Activated CD4-positive, alpha-beta T cell treated with anti-CD3 and anti-CD28 coated beads for 24 hours (primary cell): ENCODE measurements around the gene MUSK.
"Not testable (repeated sequence)": the region's sequence is repeated elsewhere in the genome, so short reads cannot be mapped to it uniquely, and the experiment has no call there.

Source experiments
- DNase-seq, 2 donors: peaks; one replicate each; pipeline ENCODE4 v3.0.0-alpha.2; 2020; ENCODE audit warnings: low read depth in 2 of 2

Gene MUSK

DNA sequence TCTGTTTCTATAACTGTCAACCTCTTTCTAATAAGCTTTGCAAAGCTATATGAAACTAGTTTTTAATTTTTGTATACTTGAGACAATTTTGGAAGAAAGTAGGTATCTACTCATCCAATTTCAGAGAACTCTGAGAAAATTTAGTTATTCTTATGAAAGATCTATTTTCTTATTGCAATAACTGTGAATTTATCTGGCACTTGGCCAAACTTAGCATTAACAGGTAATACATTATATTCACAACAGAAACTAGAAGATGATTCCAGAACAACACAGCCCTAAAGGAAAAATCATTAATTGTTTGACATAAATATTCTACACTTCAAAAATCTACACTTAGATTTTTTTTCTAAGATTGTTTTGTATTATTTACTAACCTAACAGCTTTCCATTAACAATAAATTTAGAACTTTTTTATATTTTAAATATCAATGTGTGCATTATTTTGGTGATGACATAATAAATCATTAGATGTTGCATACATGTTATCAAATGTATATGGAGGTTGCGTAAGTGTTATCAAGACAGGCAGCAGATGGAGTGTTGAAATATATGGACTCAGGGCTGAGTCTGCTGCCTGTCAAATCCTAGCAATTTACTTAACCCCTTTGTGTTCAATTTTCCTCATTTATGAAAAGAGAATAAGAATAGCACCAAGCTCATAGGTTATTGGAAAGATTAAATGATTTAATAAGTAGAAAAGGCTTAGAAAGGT, 141.8 kb downstream of the MUSK start:
- DNase-seq, result no peak

- no peak for DNase-seq
These were observed 144.3 kb downstream of the MUSK start for GRCh38 chr9:110812886-110813285.

GRCh38 chr9:110814159-110814558, 145.6 kb downstream of the MUSK start:
- DNase-seq, result no peak

GRCh38 chr9:110815361-110815760, 146.8 kb downstream of the MUSK start:
- DNase-seq, result no peak

GRCh38 chr9:110820381-110820780, 151.8 kb downstream of the MUSK start:
- no peak for DNase-seq

GRCh38 chr9:110821064-110821463, 152.5 kb downstream of the MUSK start:
- no peak for DNase-seq

- not testable (repeated sequence) for DNase-seq
These were observed 156.5 kb downstream of the MUSK start for GRCh38 chr9:110825129-110825528.

- DNase-seq, result no peak
These were observed 157.4 kb downstream of the MUSK start for GRCh38 chr9:110825950-110826349.

DNA sequence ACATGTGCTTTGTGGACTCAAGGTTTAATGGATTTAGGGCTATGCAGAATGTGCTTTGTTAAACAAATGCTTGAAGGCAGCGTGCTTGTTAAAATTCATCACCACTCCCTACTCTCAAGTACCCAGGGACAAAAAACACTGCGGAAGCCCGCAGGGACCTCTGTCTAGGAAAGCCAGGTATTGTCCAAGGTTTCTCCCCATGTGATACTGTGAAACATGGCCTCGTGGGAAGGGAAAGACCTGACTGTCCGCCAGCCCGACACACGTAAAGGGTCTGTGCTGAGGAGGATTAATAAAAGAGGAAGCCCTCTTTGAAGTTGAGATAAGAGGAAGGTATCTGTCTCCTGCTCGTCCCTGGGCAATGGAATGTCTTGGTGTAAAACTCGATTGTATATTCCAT, 157.8 kb downstream of the MUSK start:
- DNase-seq, result not testable (repeated sequence)

DNA sequence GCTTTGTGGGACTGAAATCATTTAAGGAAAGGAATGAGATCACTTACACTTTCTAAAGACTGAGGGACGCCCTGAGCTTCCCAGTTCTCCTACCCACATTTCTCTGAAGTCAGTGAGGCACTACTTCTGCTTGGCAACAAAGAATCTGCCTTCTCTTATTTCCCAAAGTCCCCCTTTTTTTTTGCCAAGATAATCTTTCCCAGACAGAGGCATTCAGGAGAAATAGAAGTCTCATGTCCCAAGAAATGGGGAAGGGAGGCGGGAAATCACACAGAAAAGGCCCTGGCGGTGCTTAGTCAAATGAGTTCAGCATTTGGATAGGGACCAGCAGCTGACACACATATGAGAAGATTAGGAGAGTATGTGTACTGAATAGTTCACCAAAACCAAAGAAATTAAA, 159.7 kb downstream of the MUSK start:
- no peak for DNase-seq

DNA sequence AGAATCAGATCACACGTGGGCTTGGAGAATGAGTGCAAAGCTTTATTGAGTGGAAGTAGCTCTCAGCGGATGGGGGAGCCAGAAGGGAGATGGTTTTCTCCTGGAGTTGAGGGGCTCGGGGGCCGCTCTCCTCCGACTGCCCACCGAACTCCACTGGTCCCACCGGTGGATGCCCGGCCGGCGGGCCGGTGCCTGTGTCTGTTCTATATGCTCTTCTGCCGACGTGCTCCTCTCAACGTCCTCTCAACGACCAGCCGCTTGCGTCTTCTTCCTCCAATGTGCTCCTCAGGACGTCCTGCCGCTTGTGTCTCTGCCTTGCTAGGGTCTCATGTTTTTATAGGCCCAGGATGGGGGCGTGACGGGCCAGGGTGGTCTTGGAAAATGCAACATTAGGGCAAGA, 161.9 kb downstream of the MUSK start:
- DNase-seq, result no peak

GRCh38 chr9:110832926-110833325, 164.3 kb downstream of the MUSK start:
- DNase-seq, result no peak

DNA sequence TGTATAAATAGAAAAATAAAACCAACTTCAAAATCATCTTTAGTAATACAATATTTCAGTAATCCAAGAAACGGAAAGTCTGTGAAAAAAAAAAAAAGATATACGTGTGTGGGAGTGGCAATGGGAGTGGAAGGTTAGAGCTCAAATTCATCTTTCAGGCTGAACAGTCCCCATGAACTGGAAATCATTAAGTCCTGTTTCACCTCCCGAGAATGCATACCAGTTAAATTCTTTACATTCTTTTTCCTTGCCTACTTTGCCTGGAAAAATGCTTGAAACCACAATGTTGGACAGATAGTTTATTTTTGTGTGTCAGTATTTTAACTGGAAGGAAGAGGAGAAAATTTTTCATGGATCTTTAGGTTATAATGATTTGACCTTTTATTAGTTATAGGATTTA, 166.8 kb downstream of the MUSK start:
- no peak for DNase-seq

DNA sequence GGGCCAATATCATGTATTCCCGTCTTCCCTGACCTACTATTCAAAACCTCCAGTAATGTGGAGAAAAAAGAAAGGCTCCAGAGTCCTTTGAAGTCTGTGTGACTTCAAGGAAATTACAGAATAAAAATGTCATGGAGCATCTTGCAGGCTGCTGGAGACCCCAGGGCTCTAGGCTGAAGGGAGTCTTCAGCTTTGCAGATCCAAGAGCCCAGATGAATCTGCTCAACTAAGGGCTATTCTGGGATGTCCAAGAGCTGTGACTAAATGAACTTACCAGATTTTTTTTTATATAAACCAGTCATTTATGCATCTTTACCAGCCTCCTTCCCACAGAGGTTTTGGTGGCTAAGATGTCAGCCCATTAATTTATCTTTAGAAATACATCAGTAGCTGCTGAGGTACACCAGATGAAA, 167.3 kb downstream of the MUSK start:
- no peak for DNase-seq

- no peak for DNase-seq
These were observed 168.9 kb downstream of the MUSK start for GRCh38 chr9:110837401-110838005.

- DNase-seq, result no peak
These were observed 173.6 kb downstream of the MUSK start for GRCh38 chr9:110842169-110842568.

GRCh38 chr9:110842986-110843385, 174.4 kb downstream of the MUSK start:
- DNase-seq, result no peak

GRCh38 chr9:110844121-110844520, 175.5 kb downstream of the MUSK start:
- DNase-seq, result no peak

GRCh38 chr9:110846215-110846614, 177.6 kb downstream of the MUSK start:
- DNase-seq, result no peak

GRCh38 chr9:110847671-110848070, 179.1 kb downstream of the MUSK start:
- DNase-seq, result no peak

DNA sequence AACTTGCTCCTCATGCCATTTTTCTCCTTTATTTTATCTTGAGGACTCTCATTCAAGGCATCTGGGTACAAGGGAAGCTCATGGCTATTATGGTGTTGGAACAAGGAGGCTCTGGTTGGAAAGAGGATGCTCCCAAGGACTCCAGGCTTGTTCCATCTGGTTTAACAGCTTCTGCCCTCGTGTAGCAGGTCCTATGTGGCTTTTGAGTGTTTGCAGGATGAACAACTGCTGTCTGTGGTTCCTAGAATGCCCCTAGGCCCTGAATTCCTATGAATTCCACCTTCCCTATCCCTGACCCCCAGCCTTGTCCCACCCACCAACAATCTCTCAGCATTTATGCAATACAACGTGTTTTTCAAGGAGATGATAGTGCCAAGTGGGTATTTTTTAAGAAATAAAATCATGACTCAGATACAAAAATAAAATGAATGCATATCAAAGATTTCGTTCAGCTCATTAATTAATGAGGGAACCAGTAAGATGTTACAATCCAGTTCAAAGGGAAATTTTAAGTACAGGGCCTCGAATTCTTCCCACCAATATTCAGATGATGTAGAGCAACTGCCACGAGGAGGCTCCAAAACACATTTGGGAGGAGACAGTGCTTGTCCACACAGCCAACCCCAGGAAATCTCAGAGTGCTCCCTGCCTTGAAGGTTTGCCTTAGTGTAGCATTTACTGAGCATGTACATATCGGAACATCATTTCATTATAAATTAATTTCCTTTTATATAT, 182.0 kb downstream of the MUSK start:
- DNase-seq, result no peak
